ENCODE data around the gene CNBP. TPM values are rescaled to one million over a fixed set of nuclear protein-coding genes. Genes with fewer than 3 reads are reported as not detected.

CNBP gene
- total and polyA plus RNA-seq, 2 of the 13 experiments (the other 11 are each of a cell fraction or from before 2014, with no cell fraction given) = 282 to 354 TPM

- ChIA-PET POLR2A (interaction anchor here (1.0 kb wide), 1 partner anchor 13 kb away, joined by 6 read pairs; the partner anchor contains the start of gene CNBP), CTCF (ENCODE audit: low intra/inter-chr PET ratio, low total read pairs) (no interaction called here)
- Histone ChIP-seq H3K36me3 (replicated peaks in 1 of 2; ENCODE audit: control insufficient read depth in 1 of 2, insufficient read depth in 2 of 2, low read length in 2 of 2) (no peaks in the 10 kb centered on the region), H3K4me1 (ENCODE audit: insufficient read depth, low read length) (0 out of 2 replicates have a peak, but pooled peaks cover 8% of the 10 kb centered on the region), H3K9ac (ENCODE audit: insufficient read depth, low read depth, low read length) (no peak overlapping the region), H3K79me2 (ENCODE audit: insufficient read depth, low read length) (no peaks in the 10 kb centered on the region), H3K4me3 (replicated peaks in 1 of 3; ENCODE audit: insufficient read depth in 1 of 3, low read depth in 2 of 3, low read length in 3 of 3) (no peak overlapping the region), H2AFZ (ENCODE audit: low read length) (no peak overlapping the region), H3K9me3 (ENCODE audit: low read length) (no peaks in the 10 kb centered on the region), H4K20me1 (ENCODE audit: insufficient read depth, low read length) (no peaks in the 10 kb centered on the region), H3K27me3 (ENCODE audit: control insufficient read depth in 1 of 2, insufficient read depth in 2 of 2, low read length in 2 of 2) (no peaks in the 10 kb centered on the region), H3K4me2 (ENCODE audit: low read depth, low read length) (no peak overlapping the region), H3K27ac (ENCODE audit: extremely low read length, insufficient read depth, low read length) (no peak overlapping the region)
- no peak for DNase-seq (ENCODE audit: low spot score)
- intact Hi-C loops (cut with micrococcal nuclease; ENCODE audit: unreplicated experiment) = no loop called here
- in situ Hi-C loops (cut with HindIII; ENCODE audit: extremely low pct_ligation_motif_present, low pct_unique_long_range_greater_than_20kb) = no loop called here
- no peak for FAIRE-seq
- WGBS (ENCODE audit: low lambda C conversion rate) = 50% methylated on average over 3 of the region's 3 CpGs
- no peak for ATAC-seq
- BruUV-seq (replicated peaks) = no TSS peak
- TF ChIP-seq ZNF253 (CRISPR knock-in tag; IDR thresholded peaks at IDR 0.05; ENCODE audit: borderline replicate concordance) (no peak), HBP1 (CRISPR knock-in tag; IDR thresholded peaks at IDR 0.05; ENCODE audit: low read depth) (no peak), NBN (conservative IDR thresholded peaks at IDR 0.05) (no peak), AGO2 (optimal IDR thresholded peaks at IDR 0.05; ENCODE audit: low read depth, low read length) (no peak), NKX3-1 (CRISPR knock-in tag; IDR thresholded peaks at IDR 0.05) (no peak), ZSCAN22 (CRISPR knock-in tag; IDR thresholded peaks at IDR 0.05) (no peak), PATZ1 (CRISPR knock-in tag; IDR thresholded peaks at IDR 0.05) (no peak), BRD4 (CRISPR knock-in tag; IDR thresholded peaks at IDR 0.05) (no peak), FOXP1 (IDR thresholded peaks at IDR 0.05) (no peak), FOXP1 (CRISPR knock-in tag; IDR thresholded peaks at IDR 0.05) (no peak), ZC3H4 (CRISPR knock-in tag; IDR thresholded peaks at IDR 0.05; ENCODE audit: borderline replicate concordance) (no peak), AHDC1 (CRISPR knock-in tag; IDR thresholded peaks at IDR 0.05; ENCODE audit: borderline replicate concordance) (no peak), TSC22D2 (CRISPR knock-in tag; IDR thresholded peaks at IDR 0.05; ENCODE audit: borderline replicate concordance) (no peak)
Measured at GRCh38 chr3:129196601-129197000, 12.9 kb upstream of the CNBP start.

Data from HepG2 (cell line).